GM23338 (cell line): ENCODE results near the gene TAOK1. TPM values are rescaled to one million over a fixed set of nuclear protein-coding genes. Genes with fewer than 3 reads are reported as not detected.

Source experiments
- ATAC-seq: fragments of 200-7000 bp; cut with Tn5 transposase; 3 replicates; pipeline ENCODE4 v1.9.1; 2020
- DNase-seq: peaks from one replicate; pipeline ENCODE4 v3.0.0-alpha.2; 2015; ENCODE audit warnings: low spot score
- H2AFZ ChIP-seq: fragments of 200-600 bp; sonication (generic); 2 replicates; pipeline ENCODE4 v1.8.0; 2016; ENCODE audit warnings: antibody characterized with exemption, mild to moderate bottlenecking, moderate library complexity
- H3F3A ChIP-seq: fragments of 200-600 bp; sonication (generic); replicated peaks from 2 replicates; pipeline ENCODE4 v1.8.0; 2017; ENCODE audit warnings: antibody characterized with exemption, mixed run types, low read depth
- H3K27ac ChIP-seq: fragments of 200-600 bp; sonication (generic); 2 replicates; pipeline ENCODE4 v1.6.1; 2016; ENCODE audit warnings: low read depth
- H3K27me3 ChIP-seq: fragments of 200-600 bp; sonication (generic); 2 replicates; pipeline ENCODE4 v1.8.0; 2016; ENCODE audit warnings: mild to moderate bottlenecking, mixed run types, moderate library complexity; ENCODE audit not compliant: insufficient read depth
- H3K36me3 ChIP-seq: fragments of 200-600 bp; sonication (generic); 2 replicates; pipeline ENCODE4 v1.8.0; 2016; ENCODE audit warnings: mild to moderate bottlenecking; ENCODE audit not compliant: insufficient read depth
- H3K4me1 ChIP-seq: fragments of 200-600 bp; sonication (generic); 2 replicates; pipeline ENCODE4 v1.8.0; 2016; ENCODE audit warnings: mild to moderate bottlenecking, moderate library complexity; ENCODE audit not compliant: insufficient read depth
- H3K4me2 ChIP-seq: fragments of 200-600 bp; sonication (generic); 2 replicates; pipeline ENCODE4 v1.7.1; 2017; ENCODE audit warnings: mixed run types
- H3K4me3 ChIP-seq: fragments of 200-600 bp; sonication (generic); 2 replicates; pipeline ENCODE4 v1.6.1; 2016; ENCODE audit warnings: mixed run types
- H3K79me2 ChIP-seq: fragments of 200-600 bp; sonication (generic); replicated peaks from 2 replicates; pipeline ENCODE4 v1.8.0; 2017; ENCODE audit warnings: mild to moderate bottlenecking; ENCODE audit not compliant: insufficient read depth
- H3K9me2 ChIP-seq: fragments of 200-600 bp; sonication (generic); 2 replicates; pipeline ENCODE4 v1.8.0; 2017; ENCODE audit not compliant: insufficient read depth
- H4K20me1 ChIP-seq: fragments of 200-600 bp; sonication (generic); replicated peaks from 2 replicates; pipeline ENCODE4 v1.8.0; 2017; ENCODE audit warnings: mild to moderate bottlenecking; ENCODE audit not compliant: insufficient read depth
- H3K27ac Mint-ChIP-seq: 2 replicates; pipeline ENCODE4 v1.8.0; 2020; ENCODE audit warnings: inconsistent platforms, mild to moderate bottlenecking, moderate library complexity, mixed read lengths
- H3K27me3 Mint-ChIP-seq: 3 replicates; pipeline ENCODE4 v1.8.0; 2022; ENCODE audit warnings: low read depth, mild to moderate bottlenecking, moderate library complexity, mixed read lengths, inconsistent platforms; ENCODE audit not compliant: insufficient read depth, poor library complexity
- H3K36me3 Mint-ChIP-seq: 3 replicates; pipeline ENCODE4 v1.8.0; 2021; ENCODE audit warnings: low read depth, mild to moderate bottlenecking, inconsistent platforms, moderate library complexity, mixed read lengths
- H3K4me1 Mint-ChIP-seq: 3 replicates; pipeline ENCODE4 v1.8.0; 2020; ENCODE audit warnings: mild to moderate bottlenecking, inconsistent platforms, mixed read lengths
- H3K4me3 Mint-ChIP-seq: 3 replicates; pipeline ENCODE4 v1.8.0; 2021; ENCODE audit warnings: moderate library complexity, mild to moderate bottlenecking, inconsistent platforms, mixed read lengths
- H3K9me3 Mint-ChIP-seq: 3 replicates; pipeline ENCODE4 v1.8.0; 2020; ENCODE audit warnings: moderate library complexity, mild to moderate bottlenecking, inconsistent platforms, mixed read lengths
- CTCF ChIP-seq, 2 experiments: fragments of 200-600 bp in 1 of 2; sonication (generic) in 1 of 2; conservative IDR thresholded peaks; 2 replicates each; pipeline versions ENCODE4 v1.5.1 to v1.6.1; 2016 to 2017; ENCODE audit warnings: antibody characterized with exemption in 2 of 2, low read depth in 2 of 2, mild to moderate bottlenecking in 2 of 2, moderate library complexity in 1 of 2
- ETS1 ChIP-seq: IDR thresholded peaks from 2 replicates; pipeline ENCODE4 v1.6.1; 2016; ENCODE audit warnings: antibody characterized with exemption
- EZH2phosphoT487 ChIP-seq: fragments of 200-600 bp; sonication (generic); IDR thresholded peaks from one replicate; pipeline ENCODE4 v1.8.1; 2018; ENCODE audit warnings: antibody characterized with exemption; ENCODE audit not compliant: unreplicated experiment
- JUNB ChIP-seq: IDR thresholded peaks from one replicate; pipeline ENCODE4 v1.6.1; 2016; ENCODE audit warnings: antibody characterized with exemption; ENCODE audit not compliant: unreplicated experiment
- NANOG ChIP-seq: IDR thresholded peaks from 2 replicates; pipeline ENCODE4 v1.6.1; 2016; ENCODE audit warnings: antibody characterized with exemption, borderline replicate concordance
- REST ChIP-seq: IDR thresholded peaks from one replicate; pipeline ENCODE4 v1.6.1; 2018; ENCODE audit warnings: antibody characterized with exemption; ENCODE audit not compliant: unreplicated experiment
- STAT1 ChIP-seq: IDR thresholded peaks from one replicate; pipeline ENCODE4 v1.6.1; 2016; ENCODE audit warnings: antibody characterized with exemption; ENCODE audit not compliant: unreplicated experiment
- ZNF114 ChIP-seq: fragments of 250-450 bp; sonication (Bioruptor Pico); IDR thresholded peaks from 2 replicates; pipeline ENCODE4 v1.5.0; 2020; ENCODE audit warnings: mild to moderate bottlenecking, moderate library complexity
- ZNF331 ChIP-seq: fragments of 250-450 bp; sonication (Bioruptor Pico); IDR thresholded peaks from 2 replicates; pipeline ENCODE4 v1.5.0; 2020; ENCODE audit warnings: low read depth, mild to moderate bottlenecking, moderate library complexity
- ZNF462 ChIP-seq: fragments of 250-450 bp; sonication (Bioruptor Pico); IDR thresholded peaks from 2 replicates; pipeline ENCODE4 v1.5.0; 2020; ENCODE audit warnings: mild to moderate bottlenecking, moderate library complexity
- polyA plus RNA-seq: library from polyadenylated mRNA; unstranded; fragments of >200 nt; fragmentation: Nextera tagmentation; extraction: Ambion mirVana; gene quantifications from 2 replicates; pipeline ENCODE4 v1.2.1, GENCODE V29; 2016
- total RNA-seq: library from RNA; depleted of rRNA; stranded (reverse); fragments of >200 nt; shearing (Covaris generic); gene quantifications from 2 replicates; pipeline ENCODE4 v1.2.3, GENCODE V29; 2014

The TAOK1 gene
- total and polyA plus RNA-seq, 2 experiments from 2014 or later: 19.4 to 69.8 TPM

- Mint-ChIP-seq H3K27ac (no peak overlapping the region), H3K27me3 (no peaks in the 10 kb centered on the region), H3K36me3 (no peaks in the 10 kb centered on the region), H3K4me3 (no peak overlapping the region), H3K4me1 (no peaks in the 10 kb centered on the region), H3K9me3 (no peaks in the 10 kb centered on the region)
- no peak overlapping the region for H3K4me2 ChIP-seq
- no peak overlapping the region for H3K27ac ChIP-seq
- H2AFZ ChIP-seq: no peak overlapping the region
- no peak for ATAC-seq
- no peaks in the 10 kb centered on the region; the same call in 1 of the 2 replicates for H4K20me1 ChIP-seq
- no peaks in the 10 kb centered on the region for H3F3A ChIP-seq
- H3K9me2 ChIP-seq: no peaks in the 10 kb centered on the region
- H3K79me2 ChIP-seq: no peaks in the 10 kb centered on the region
- H3K4me1 ChIP-seq: no peaks in the 10 kb centered on the region
- H3K4me3 ChIP-seq: no peak overlapping the region
- H3K36me3 ChIP-seq: no peaks in the 10 kb centered on the region
- TF ChIP-seq ETS1 (no peak), ZNF331 (CRISPR knock-in tag) (no peak), CTCF (conservative IDR thresholded peaks at IDR 0.05; ENCODE audit: low read depth in 2 of 2) (no peak), ZNF462 (CRISPR knock-in tag) (no peak), EZH2phosphoT487 (no peak), NANOG (no peak), ZNF114 (CRISPR knock-in tag) (no peak), STAT1 (no peak), JUNB (no peak), REST (no peak)
- no peak for DNase-seq
- H3K27me3 ChIP-seq: no peaks in the 10 kb centered on the region
Measured at GRCh38 chr17:29349409-29349808, 40.8 kb upstream of the TAOK1 start.
